Fibroblast of the aortic adventitia (primary cell): ENCODE measurements around the gene AHCYL2. TPM values are rescaled to one million over a fixed set of nuclear protein-coding genes. Genes with fewer than 3 reads are reported as not detected.
"Not testable (repeated sequence)": the region's sequence is repeated elsewhere in the genome, so short reads cannot be mapped to it uniquely, and the experiment has no call there.

ENCODE experiments used
- DNase-seq: peaks from one replicate; pipeline ENCODE4 v3.0.0-alpha.2; 2010; ENCODE audit warnings: low read depth
- H3K4me3 ChIP-seq: 2 replicates; pipeline ENCODE4 v1.5.1; 2011; ENCODE audit warnings: low read depth, mild to moderate bottlenecking, control low read depth, low read length, moderate library complexity
- CTCF ChIP-seq: IDR thresholded peaks from 2 replicates; pipeline ENCODE4 v1.5.1; 2011; ENCODE audit warnings: mild to moderate bottlenecking, low read length, control low read depth, inconsistent platforms; ENCODE audit not compliant: insufficient read depth
- total RNA-seq: library from RNA; depleted of rRNA; stranded (reverse); fragments of >200 nt; gene quantifications from 2 replicates; pipeline ENCODE4 v1.2.3, GENCODE V29; 2012; ENCODE audit warnings: low replicate concordance

The AHCYL2 gene
- total RNA-seq, 1 donor, result 12.1 TPM

GRCh38 chr7:129401228-129401966 lies 176.6 kb downstream of the AHCYL2 start:
- no peak overlapping the region for H3K4me3 ChIP-seq
- no peak for TF ChIP-seq CTCF
- no peak for DNase-seq

- no peak overlapping the region for H3K4me3 ChIP-seq
- no peak for DNase-seq
- no peak for TF ChIP-seq CTCF
Measured at GRCh38 chr7:129401967-129402860, 177.4 kb downstream of the AHCYL2 start.

DNA sequence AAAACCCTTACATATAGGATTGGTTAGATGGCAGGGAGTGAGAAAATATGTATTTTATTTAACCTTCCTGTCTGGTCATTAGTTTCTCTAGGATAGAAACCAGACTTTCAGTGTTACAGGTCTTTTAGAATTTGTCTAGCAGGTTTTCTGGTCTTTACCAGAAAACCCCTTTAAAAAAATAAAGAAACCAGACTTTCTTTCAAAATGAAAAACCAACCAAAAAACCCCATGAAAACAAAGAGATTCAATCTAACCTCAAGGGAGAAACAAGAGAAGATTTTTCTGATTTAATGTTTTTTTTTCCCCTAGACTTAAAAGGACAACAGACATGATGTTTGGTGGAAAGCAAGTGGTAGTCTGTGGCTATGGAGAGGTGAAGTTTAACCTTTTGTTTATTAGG lies 180.7 kb downstream of the AHCYL2 start:
- DNase-seq, result no peak
- no peak overlapping the region for H3K4me3 ChIP-seq
- no peak for TF ChIP-seq CTCF

GRCh38 chr7:129410238-129410637 lies 185.4 kb downstream of the AHCYL2 start:
- DNase-seq, H3K4me3 ChIP-seq: not testable (repeated sequence)

DNA sequence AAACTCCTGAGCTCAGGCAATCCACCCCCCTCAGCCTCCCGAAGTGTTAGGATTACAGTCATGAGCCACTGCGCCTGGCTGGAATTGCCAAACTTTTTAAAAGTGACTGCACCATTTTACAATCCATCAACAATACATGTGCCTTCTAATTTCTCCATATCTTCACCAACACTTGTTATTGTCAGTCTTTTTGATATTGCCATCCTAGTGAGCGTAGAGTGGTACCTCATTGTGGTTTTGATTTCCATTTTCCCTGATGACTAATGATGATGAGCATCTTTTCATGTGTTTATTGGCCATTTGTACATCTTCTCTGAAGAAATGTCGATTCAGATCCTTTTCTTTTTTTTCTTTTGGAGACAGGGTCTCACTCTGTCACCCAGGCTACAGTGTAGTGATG lies 187.7 kb downstream of the AHCYL2 start:
- no peak for DNase-seq

GRCh38 chr7:129417073-129417472 lies 192.2 kb downstream of the AHCYL2 start:
- TF ChIP-seq CTCF, result no peak
- DNase-seq, result no peak
- H3K4me3 ChIP-seq, result no peak overlapping the region

More for the DNA sequence above, 187.7 kb downstream of the AHCYL2 start:
- no peak for TF ChIP-seq CTCF
- H3K4me3 ChIP-seq, result no peak overlapping the region

DNA sequence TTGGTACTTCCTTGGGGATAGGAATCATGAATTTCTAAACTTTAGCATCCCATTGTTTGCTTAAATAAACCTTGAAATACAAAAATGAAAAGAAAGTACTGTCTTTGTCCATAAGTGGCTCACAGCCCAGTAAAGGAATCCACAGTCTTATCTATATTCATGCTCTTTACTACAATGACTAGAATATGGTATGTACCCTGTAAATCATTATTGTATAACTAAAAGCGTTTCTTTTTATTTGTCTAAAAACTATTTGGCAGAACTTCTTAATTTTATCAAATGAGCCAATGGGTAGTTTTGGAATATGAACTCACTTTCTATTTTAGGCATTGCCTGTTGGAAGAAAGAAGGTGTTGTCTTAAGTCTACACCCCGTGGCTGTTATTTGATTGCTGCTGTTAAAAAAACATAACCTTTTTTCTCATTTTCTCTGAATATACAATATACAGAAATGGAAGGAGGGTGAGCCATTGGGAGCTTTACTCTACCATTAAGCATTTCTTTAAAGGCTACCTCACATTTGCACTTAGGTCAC lies 197.0 kb downstream of the AHCYL2 start:
- no peak for TF ChIP-seq CTCF
- DNase-seq, result peak; percentile 54
- no peak overlapping the region for H3K4me3 ChIP-seq
